AG20443 (cell line): ENCODE measurements around the gene CNN2.

Source experiments
- DNase-seq: peaks from one replicate; pipeline ENCODE4 v3.0.0; 2012; ENCODE audit warnings: low spot score, mixed read lengths

Gene CNN2

DNA sequence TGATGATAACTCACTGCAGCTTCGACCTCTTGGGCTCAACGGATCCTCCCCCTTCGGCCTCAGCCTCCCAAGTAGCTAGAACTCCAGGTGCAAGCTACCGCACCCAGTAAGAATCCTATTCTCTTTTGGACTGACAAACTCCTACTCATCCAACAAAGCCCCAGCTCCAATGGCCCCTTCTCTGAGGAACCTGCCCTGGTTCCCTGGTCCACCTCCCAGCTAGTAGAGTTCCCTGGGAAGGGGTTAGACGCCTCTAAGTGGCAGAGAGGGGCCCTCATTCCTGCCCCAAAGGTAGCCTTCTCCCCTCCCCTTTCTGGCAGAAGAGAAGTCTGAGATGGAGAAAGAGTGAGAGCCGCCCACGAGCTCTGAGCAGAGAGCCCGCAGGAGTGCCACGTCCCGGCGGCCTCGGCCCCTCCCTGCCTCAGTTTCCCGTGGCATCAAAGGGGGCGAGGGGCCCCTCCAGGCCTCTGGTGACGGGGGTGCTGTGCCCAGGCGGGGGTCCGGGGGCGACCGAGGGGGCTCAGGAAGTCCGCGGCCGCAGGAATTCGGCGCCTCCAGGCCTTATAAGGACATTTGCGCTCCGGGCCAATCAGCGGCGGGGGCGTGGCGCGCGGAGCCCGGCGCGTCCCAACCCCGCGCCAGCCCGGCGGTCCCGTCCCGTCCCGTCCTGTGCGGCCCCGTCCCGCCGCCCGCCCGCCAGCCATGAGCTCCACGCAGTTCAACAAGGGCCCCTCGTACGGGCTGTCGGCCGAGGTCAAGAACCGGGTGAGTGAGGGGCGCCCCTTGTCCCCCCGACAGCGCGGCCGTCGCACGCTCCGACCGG is at the start of gene CNN2:
Gene CNN2, plus strand, starts transcription at position 649 of the 823 bp plus-strand sequence. Its CDS starts 54 bp downstream, at position 703.
- DNase-seq = peak; percentile 90

DNA sequence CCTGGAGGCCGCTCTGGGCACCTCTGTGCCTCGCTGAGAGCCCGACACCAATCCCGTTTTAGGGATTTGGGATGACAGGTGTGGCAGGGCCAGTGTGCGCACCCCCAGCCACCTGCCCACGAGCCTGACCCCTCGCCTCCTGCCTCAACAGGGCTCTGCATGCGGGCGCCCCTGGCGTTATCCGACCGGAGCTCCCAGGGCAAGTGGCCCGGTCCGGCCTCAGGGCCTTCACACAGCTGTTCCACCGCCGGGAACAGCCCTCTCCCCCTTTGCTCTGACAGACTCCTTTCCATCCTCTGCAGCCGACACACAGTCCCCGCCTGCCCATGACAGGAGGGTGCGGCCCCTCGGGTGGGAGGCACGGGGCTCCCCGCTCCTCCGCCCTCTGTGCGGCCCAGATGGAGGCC is 49.3 kb upstream of the CNN2 start:
- DNase-seq = no peak

DNA sequence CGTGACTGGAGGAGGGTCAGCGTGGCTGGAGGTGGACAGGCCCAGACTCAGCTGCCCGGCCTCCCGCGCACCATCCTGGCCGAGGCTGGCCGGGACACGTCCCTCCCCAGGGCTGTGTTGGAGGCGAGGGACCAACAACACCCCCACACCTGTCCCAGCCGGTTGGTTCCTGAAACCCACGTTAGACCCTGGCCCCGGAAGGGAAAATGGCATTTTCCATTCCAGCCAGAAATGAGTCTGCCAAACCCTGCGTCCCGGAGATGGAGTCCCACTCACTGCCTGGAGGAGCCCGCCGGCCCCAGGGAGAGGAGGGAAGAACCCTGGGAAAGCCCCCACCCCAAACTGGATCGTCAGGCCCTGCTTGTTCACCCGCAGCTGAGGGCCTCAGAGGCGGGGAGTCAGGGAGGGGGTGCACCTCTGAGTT is 47.1 kb upstream of the CNN2 start:
- DNase-seq = no peak

DNA sequence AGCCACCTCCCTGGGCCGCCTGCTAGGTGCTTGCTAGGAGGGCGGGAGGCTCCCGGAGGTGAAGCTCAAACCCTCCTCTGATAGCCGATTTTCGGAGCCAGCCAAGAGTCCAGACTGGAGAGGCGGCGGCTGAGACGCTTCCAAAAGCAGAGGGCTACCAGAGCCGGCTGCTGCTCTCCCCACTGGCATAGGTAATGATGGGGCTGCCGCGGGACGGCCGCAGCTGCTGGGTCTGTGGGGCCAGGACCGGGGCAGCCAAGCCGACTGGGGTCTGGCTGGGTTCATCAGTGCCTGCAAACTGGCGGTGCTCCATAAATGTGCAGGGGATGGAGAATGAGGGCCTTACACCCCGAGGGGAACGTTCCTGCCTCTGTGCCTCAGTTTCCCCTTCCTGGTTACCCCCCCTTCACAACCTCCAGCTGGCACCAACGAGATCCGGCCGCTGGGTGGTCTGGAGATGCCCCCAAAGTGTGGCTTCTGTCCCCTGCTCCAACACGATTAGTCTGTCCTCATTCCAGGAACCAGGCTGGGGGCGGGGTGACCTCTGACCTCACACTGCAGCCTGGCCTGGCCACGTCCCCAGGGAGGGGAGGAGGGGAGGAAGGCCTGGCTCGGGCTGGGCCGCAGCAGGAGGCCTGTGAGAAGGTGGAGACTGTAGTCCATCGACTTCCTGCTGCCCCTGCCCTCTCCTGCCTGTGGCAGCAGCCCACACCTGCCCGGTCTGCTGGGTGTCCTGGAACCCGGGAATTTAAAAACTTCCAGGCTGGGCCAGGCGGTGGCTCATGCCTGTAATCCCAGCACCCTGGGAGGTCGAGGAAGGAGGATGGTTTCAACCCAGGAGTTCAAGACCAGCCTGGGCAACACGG is 46.0 kb upstream of the CNN2 start:
- no peak for DNase-seq

DNA sequence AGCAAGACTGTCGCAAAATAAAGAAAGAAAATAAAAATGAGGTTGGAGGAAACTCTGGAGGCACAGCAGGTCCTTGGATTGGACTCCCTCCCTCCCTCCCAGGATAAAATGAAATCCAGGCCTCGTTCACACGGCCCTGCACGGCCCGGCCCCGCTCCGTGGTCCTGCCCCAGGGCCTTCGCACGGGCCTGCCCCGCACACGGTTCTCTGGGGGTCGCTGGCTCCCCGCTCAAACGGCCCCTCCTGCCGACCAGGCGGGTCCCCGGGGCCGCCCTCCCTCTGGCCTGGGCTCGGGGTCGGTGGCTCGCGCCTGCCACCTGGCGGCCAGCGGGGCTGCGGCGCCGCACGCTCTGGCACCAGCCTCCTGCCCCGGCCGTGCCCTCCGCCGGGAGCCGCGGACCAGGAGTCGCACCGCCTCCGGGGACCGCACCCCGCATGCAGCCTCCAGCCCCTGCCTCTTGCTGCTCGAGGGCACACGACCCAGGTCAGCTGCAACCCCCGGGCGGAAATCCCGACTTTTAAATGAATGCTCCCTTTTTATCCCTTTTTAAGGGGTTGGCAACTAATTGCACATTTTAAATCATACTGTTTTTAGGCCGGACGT is 43.7 kb upstream of the CNN2 start:
- DNase-seq = peak; percentile 95

DNA sequence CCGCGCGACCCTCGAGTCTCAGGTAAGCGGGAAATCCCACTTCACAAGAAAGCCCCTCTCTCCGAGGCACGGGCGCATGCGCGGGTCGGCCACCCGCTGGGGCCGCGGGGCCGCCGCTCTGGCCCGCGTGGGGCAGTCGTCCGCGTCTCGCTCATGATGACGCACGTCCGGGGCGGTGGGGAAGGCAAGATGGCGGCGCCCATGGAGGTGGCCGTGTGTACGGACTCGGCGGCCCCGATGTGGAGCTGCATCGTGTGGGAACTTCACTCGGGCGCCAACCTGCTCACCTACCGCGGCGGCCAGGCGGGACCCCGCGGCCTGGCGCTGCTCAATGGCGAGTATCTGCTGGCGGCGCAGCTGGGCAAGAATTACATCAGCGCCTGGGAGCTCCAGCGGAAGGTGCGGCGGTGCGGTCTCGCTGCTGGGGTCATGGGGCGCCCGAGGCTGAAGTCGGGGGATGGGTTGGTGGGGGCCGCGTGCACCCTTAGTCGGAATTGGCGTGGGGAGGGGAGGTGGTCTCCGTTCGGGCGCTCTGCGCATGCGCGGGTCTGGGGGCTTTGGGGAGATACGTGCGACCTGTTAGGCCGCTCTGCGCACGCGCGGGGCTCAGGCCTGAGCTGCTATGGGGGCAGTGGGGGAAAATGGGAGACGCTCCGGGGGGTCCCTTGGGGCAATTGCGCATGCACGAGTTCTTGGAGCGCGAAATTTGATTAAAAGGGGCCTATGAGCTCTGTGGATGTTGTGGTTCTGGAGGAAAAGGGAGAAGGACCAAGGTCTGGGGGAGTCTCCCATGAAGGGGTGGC is 42.0 kb upstream of the CNN2 start, which contains the start of gene WDR18:
Gene WDR18, plus strand, starts transcription at position 181 of the 803 bp plus-strand sequence. Its CDS starts 9 bp downstream, at position 190.
- DNase-seq = peak; percentile 100

DNA sequence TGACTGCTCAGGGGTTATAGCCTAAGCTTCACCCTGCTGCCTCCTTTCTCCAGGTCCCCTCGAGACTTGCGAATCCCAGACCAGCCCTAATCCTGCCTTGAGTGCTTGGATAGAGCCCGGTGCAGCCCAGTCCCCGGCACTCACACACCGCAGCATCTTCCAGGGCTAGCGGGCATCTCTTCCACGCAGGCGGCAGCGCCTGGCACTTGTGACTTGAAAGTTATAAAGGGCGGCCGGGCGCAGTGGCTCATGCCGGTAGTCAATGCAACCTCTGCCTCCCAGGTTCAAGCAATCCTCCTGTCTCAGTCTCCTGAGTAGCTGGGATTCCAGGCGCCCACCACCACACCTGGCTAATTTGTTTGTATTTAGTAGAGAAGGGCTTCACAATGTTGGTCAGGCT is 40.3 kb upstream of the CNN2 start:
- no peak for DNase-seq

DNA sequence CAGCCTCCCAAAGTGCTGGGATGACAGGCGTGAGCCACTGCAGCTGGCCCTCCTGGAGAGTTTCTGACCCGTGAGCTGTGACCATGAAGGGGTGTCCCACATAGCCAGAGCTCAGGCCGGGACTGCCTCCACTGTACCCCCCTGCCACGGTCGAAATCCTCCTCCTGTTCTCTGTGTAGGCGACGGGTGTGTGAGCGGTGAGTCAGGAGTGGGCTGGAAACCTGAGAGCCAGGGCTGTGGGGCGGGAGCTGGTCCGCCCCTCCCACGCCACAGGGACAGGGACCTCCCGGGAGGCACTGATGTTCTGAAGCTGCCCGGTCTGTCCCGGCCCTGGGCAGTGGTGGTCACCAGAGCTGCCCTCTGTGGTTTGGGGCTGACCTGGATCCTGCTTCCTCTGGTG is 38.3 kb upstream of the CNN2 start:
- DNase-seq = no peak

DNA sequence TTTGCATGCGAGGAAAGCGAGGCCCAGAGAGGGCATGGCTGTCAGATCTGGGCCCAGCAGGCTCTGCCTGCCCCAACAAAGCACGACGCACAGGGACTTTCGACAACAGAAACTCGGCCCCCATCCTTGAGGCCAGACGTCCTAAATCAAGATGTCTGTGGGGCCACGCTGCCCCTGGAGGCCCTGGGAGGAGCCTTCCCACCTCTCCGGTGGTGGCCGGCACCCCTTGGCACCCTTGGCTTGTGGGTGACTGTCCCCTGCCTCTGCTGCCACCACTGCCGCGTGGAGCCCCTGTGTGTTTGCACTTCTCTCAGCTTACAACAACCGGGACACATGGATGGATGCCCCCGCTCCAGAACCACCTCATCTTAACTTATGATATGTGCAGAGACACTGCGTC is 37.9 kb upstream of the CNN2 start:
- DNase-seq = no peak

DNA sequence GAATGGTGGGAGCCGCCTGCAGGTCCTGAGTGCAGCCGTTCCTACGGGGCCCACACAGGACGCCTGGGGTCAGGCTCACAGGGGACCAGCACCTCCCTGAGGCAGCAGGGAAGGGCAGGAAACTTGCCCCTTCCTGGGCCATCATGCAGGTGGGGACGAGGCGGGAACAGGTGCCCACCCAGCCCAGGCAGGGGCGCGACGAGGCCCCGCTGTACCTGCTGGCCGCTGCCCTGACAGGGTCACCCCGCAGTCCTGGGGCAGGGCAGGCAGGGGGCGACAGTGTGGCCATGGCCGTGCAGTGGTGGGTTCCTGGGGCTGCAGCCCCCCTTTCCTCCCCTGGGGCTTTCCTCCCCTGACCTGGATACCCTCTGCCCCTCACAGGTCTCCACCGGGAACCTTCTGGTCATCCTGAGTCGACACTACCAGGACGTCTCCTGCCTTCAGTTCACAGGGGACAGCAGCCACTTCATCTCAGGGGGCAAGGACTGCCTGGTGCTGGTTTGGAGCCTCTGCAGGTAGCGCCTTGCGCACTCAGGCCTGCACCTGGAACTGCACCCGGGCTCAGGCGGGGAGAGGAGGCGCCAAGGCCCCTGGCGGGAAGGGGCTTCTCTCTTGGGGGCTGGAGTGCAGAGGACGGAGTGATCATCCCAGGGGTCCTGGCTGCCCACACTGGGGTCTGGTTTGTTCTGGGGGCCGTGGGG is 36.9 kb upstream of the CNN2 start:
- no peak for DNase-seq

DNA sequence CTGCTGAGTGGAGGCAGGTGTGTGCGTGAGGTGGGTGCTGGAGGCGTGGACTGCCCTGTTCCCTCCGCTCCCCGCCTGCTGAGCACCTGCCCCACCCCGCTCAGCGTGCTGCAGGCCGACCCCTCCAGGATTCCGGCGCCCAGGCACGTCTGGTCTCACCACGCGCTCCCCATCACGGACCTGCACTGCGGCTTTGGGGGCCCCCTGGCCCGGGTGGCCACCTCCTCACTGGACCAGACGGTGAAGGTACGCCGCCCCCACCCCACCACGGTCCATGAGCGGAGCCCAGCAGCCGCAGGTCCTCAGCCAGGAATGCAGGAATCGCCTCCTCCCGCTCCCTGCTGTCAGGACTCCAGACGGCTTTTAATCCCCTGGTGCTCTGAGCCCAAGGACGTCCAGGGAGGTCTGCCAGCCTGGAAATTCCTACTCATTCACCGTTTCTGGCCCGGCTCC is 36.3 kb upstream of the CNN2 start:
- DNase-seq = no peak

DNA sequence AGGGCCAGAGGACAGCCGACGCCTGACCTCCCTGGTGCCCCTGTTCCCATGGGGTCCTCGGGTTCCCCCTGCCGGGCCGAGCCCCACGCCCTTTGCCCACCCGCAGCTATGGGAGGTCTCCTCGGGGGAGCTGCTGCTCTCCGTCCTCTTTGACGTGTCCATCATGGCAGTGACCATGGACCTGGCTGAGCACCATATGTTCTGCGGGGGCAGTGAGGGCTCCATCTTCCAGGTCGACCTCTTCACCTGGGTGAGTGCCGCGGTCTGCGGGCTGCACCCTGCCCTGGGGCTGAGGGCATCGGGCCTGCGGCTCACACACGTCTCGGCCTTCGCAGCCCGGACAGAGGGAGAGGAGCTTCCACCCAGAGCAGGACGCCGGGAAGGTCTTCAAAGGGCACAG is 35.7 kb upstream of the CNN2 start:
- no peak for DNase-seq

DNA sequence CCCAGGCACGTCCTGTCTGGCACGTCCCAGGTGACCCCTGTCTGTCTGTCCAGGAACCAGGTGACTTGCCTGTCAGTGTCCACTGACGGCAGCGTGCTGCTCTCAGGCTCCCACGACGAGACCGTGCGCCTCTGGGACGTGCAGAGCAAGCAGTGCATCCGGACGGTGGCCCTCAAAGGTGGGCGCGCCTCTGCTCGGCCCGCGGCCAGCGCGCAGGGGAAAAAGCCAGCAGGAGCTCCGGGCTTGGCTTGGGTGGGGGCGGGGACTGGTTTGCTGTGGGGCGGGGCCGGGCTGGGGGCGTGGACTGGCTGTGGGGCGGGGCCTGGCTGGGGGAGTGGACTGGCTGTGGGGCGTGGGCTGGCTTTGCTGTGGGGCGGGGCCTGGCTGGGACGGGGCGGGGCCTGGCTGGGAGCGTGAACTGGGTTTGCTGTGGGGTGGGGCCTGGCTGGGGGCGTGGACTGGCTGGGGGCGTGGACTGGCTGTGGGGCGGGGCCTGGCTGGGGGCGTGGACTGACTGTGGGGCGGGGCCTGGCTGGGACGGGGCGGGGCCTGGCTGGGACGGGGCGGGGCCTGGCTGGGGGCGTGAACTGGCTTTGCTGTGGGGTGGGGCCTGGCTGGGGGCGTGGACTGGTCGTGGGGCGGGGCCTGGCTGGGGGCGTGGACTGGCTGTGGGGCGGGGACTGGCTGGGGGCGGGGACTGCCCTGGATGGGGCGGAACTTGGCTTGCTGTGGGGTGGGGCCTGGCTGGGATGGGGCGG is 35.1 kb upstream of the CNN2 start:
- DNase-seq = peak; percentile 65

DNA sequence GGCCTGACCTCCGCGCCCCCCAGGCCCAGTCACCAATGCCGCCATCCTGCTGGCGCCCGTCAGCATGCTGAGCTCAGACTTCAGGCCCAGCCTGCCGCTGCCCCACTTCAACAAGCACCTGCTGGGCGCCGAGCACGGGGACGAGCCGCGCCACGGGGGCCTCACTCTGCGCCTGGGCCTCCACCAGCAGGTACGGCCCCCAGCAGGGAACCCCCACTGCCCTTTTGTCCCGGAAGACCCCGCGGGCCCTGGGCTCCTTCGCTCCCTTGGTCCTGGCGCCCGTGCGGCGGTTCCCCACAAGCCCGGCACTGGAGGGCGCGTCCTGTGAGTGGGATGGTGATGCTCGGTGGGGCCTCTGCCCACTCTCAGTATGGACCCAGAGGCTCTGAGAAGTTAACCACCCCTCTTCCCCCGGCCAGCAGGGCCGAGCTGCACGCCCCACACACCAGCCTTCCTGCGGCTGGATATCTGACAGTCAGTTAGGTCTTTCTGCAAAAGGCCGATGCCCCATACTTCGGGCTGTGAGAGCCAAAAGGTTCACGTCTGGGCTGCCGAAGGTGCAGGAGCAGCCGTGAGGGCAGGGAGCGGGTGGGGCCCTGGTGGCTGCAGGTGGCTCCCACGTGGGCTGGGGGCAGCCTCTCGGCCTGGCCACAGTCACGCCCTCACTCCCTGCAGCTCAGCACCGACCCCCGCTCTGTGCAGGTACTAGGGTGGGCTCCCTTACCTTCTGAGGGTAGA is 34.3 kb upstream of the CNN2 start:
- DNase-seq = no peak

DNA sequence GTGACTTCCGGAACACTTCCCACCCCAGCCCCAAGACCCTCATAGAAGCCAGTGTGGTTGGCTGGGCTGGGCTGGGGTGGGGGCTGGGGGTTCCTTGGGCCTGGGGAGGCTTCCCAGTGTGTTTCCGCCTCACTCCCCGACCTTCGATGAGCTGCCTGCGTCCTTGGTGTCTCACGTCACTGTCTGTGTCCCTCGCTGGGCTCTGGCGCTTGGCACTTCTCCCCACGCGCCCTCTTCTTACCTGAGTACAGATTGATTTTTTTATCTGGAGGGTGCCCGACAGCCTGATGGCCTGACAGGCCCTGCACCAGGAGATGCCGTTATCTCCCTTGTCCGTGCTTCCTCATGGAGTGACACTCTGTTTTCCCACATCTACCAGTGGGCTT is 33.7 kb upstream of the CNN2 start:
- DNase-seq = no peak

DNA sequence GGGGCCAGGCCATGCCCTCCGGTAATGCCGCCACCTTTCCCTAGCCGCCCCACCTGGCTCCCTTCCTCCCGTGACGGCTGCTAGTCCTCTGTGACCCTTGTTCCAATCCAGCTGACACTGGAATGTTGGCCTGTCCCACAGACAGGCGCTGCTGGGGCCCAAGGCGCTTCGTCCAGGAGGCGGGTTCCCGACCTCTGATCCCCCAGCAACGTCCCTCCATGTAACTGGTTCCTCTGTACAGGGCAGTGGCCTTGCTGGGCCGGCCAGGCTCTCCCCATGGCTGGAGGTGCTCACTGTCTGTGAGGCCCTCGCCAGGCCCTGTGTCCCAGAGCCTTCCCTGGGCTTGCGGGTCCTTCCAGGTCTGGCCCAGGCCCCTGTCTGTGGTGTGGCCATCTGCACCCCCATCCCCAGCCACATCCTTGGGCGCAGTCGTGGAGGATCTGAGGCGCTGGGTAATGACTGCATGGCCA is 33.0 kb upstream of the CNN2 start:
- no peak for DNase-seq

DNA sequence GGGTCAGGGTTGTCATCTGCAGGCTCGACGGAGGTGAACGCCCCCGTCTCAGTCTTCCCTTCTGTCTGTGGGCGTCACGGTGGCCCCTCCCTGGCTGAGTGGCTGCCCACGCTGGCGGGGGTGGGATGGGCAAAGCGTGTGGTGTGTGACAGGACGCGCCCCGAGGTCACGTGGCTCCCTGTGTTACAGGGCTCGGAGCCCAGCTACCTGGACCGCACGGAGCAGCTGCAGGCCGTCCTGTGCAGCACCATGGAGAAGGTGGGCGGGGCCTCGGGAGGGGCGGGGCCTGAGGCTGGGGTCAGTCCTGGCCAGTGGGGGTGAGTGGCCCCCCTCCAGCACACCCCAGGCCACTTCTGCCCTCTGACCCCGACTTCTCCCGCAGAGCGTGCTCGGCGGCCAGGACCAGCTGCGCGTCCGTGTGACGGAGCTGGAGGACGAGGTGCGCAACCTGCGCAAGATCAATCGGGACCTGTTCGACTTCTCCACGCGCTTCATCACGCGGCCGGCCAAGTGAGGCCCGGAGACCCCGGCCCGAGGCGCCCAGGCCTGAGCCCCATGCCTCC is 32.5 kb upstream of the CNN2 start:
- DNase-seq = no peak

DNA sequence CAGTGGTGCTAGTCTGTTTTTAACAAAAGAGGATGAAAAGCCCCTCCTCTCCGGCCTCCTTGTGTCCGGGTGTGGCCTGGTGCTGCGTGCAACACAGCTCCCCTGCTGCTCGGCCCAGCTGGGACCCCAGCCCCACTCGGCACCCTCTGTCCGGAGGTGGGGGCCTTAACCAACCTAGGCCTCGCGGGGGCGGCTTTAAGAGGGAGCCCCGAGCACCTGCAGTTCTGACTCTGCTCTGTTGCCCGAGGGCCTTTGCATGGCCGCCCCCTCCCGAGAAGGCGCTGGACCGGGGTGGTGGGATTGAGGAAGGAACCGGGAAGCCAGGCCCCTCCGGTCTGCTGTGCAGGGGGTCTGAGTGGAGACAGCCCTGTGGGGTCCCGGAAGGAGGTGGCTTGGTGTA is 31.9 kb upstream of the CNN2 start:
- no peak for DNase-seq
